Ovary (tissue), 9 donors: ENCODE data around the gene TMEM269. TPM values are rescaled to one million over a fixed set of nuclear protein-coding genes. Genes with fewer than 3 reads are reported as not detected.

Experiments used
- DNase-seq, 5 donors: peaks; one replicate each; pipeline ENCODE4 v3.0.0-alpha.2; 2019 to 2020
- H3K27ac ChIP-seq, 2 donors: fragments of 200-600 bp; one replicate each; pipeline versions ENCODE4 v1.5.1 to v1.8.0; 2019 to 2022
- H3K27me3 ChIP-seq: fragments of 200-600 bp; one replicate; pipeline ENCODE4 v1.8.0; 2022
- H3K36me3 ChIP-seq: fragments of 200-600 bp; sonication (generic); one replicate; pipeline ENCODE4 v1.5.1; 2019
- H3K4me1 ChIP-seq: one replicate; pipeline ENCODE4 v1.8.1; 2013; ENCODE audit warnings: mild to moderate bottlenecking, moderate library complexity; ENCODE audit not compliant: insufficient read depth
- H3K4me3 ChIP-seq: fragments of 200-600 bp; sonication (generic); one replicate; pipeline ENCODE4 v1.5.1; 2017
- H3K9me3 ChIP-seq, 2 donors: fragments of 200-600 bp in 1 of 2; sonication (generic) in 1 of 2; one replicate each; pipeline versions ENCODE4 v1.5.1 to v1.8.1; 2013 to 2019; ENCODE audit warnings: mild to moderate bottlenecking in 1 of 2, moderate library complexity in 1 of 2
- EP300 ChIP-seq: sonication (generic); formaldehyde crosslinking; IDR thresholded peaks from one replicate; pipeline ENCODE4 v1.6.1; 2017; ENCODE audit warnings: antibody characterized with exemption
- POLR2A ChIP-seq: fragments of 450-650 bp; IDR thresholded peaks from one replicate; pipeline ENCODE4 v1.6.1; 2017; ENCODE audit warnings: antibody characterized with exemption, mild to moderate bottlenecking, moderate library complexity
- WGBS, 3 donors: extraction: QIAGEN DNeasy Blood & Tissue Kit in 1 of 3; methylation state at CpG; one replicate each; pipeline versions ENCODE4 v1.1.5 to v1.1.7; 2013 to 2017; 5-methylcytosine and 5-hydroxymethylcytosine counted together
- intact Hi-C, 4 donors: fragments of 100-400 bp; cut with DNase I; formaldehyde crosslinking; loops; one replicate each; pipeline versions ENCODE4 v1.11.0 to v1.15.1; 2022 to 2023
- polyA plus RNA-seq, 2 donors: library from polyadenylated mRNA; stranded (reverse); fragments of 200-250 nt in 1 of 2; fragments of 350-450 nt in 1 of 2; fragmentation: Illumina TruSeq in 1 of 2; extraction: RNeasy Lipid Tissue Mini Kit (QIAGEN cat#74804) in 1 of 2; gene quantifications; one replicate each; pipeline ENCODE4 v1.2.3, GENCODE V29; 2013 to 2014
- total RNA-seq, 7 donors: library from RNA; depleted of rRNA in 2 of 7; stranded (reverse); fragments of >200 nt in 2 of 7; fragmentation: NEBNext Ultra II Directional in 3 of 7; extraction: Animal tissue kit (Norgen Biotek cat#: 25700) in 3 of 7; gene quantifications; one replicate each; pipeline versions ENCODE4 v1.1.0 to v1.2.4, GENCODE V29; 2016 to 2023
- TF ChIP-seq, protein P1 (sequence below), 3 donors: fragments of 450-650 bp in 2 of 3; fragments of 200-600 bp in 1 of 3; IDR thresholded peaks; one replicate each; pipeline versions ENCODE4 v1.5.1 to v1.8.0; 2016 to 2022; ENCODE audit warnings: antibody characterized with exemption in 3 of 3, mild to moderate bottlenecking in 1 of 3
- donor health status: DM: no; HTN: no; CAD: no; lungs with moderate emphysema.
- donor health status: DM: no; HTN: no; CAD: no.
- donor health status: Bipolar disorder and iron deficiency.
- donor health status: DM: yes; HTN: yes; CAD: no.
- donor health status: DM: no; HTN: no; CAD: no.
- donor health status: DM: yes; HTN: yes; CAD: no.

The TMEM269 gene
- total and polyA plus RNA-seq, 9 donors: 0.07 to 0.62 (median 0.31) TPM; not detected in 3

DNA sequence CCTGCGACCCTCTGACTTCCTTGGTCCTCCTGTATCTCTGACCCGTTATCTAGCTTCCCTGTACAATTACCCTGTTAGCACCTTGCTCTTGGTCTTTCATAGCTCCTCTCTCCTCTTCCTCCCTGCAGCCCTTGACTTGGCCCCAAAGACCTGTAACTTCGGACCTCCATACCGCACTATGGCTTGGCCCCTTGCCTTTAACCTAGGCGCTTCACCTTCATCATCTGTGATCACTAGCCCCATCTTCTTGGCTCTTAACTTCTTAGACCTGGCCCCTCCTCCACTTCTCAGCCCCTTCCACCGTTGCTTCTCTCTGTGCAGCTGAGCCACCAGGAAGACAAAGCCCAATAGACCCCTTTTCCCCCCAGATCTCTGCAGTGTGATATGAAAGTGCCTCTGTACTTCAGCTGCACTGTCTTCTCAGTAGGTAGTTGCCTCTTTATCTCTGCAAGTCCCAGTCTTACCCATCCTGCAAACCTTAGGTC lies 62.4 kb downstream of the TMEM269 start:
- Histone ChIP-seq H3K27ac (no peak overlapping the region), H3K27me3 (no peaks in the 10 kb centered on the region), H3K9me3 (peaks cover 0 to 3% of the 10 kb centered on the region in 2 donors), H3K4me3 (peak overlapping the region; percentile 93), H3K4me1 (peaks cover 8% of the 10 kb centered on the region), H3K36me3 (no peaks in the 10 kb centered on the region)
- TF ChIP-seq, protein P1, sequence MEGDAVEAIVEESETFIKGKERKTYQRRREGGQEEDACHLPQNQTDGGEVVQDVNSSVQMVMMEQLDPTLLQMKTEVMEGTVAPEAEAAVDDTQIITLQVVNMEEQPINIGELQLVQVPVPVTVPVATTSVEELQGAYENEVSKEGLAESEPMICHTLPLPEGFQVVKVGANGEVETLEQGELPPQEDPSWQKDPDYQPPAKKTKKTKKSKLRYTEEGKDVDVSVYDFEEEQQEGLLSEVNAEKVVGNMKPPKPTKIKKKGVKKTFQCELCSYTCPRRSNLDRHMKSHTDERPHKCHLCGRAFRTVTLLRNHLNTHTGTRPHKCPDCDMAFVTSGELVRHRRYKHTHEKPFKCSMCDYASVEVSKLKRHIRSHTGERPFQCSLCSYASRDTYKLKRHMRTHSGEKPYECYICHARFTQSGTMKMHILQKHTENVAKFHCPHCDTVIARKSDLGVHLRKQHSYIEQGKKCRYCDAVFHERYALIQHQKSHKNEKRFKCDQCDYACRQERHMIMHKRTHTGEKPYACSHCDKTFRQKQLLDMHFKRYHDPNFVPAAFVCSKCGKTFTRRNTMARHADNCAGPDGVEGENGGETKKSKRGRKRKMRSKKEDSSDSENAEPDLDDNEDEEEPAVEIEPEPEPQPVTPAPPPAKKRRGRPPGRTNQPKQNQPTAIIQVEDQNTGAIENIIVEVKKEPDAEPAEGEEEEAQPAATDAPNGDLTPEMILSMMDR (IDR thresholded peaks at IDR 0.05): no peak
- no peak for TF ChIP-seq EP300
- TF ChIP-seq POLR2A: no peak
- intact Hi-C loops: no loop called here
- WGBS, 3 donors: 3 to 11% (median 9%) methylated on average over 6 of the region's 6 CpGs
- no peak for DNase-seq

DNA sequence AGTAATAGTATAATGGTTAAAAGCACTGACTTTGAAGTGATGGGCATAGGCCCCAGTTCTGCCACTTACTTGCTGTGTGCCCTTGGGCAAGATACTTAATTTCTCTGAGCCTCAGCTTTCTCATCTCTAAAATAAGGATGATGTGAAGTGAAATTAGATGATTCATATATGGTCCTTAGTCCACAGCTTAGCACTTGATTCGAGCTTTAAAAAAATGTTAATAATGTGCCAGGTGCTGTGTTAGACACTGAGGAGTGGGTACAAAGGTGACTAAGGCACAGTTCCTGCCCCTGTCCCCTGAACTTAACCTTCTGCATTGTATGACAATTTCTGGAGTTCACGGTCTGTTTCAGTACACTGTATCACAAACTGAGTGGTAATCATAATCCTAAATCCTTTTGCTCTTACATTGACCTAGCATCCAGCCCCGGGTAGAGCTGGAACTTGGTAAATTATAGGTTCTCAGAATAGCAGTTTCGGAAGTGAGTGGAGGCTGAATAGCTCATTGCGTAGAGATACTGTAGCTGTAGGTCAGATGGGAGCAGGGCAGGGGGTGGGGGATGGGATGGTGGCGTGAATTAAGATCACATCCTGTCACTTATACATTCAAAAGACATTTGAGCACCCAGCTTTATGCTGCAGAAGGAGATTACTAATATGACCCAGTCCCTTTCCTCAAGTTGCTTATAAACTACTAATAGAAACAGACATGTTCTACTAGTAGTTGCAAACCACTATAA lies 63.1 kb downstream of the TMEM269 start:
- Histone ChIP-seq H3K27ac (no peak overlapping the region), H3K9me3 (peaks cover 0 to 3% of the 10 kb centered on the region in 2 donors), H3K4me1 (peaks cover 8% of the 10 kb centered on the region), H3K27me3 (no peaks in the 10 kb centered on the region), H3K36me3 (no peaks in the 10 kb centered on the region), H3K4me3 (no peak overlapping the region)
- intact Hi-C loops: no loop called here
- no peak for DNase-seq
- no peak for TF ChIP-seq POLR2A
- TF ChIP-seq, protein P1 (IDR thresholded peaks at IDR 0.05): no peak
- no peak for TF ChIP-seq EP300
- WGBS, 3 donors: 75 to 83% (median 76%) methylated on average over 6 of the region's 6 CpGs

DNA sequence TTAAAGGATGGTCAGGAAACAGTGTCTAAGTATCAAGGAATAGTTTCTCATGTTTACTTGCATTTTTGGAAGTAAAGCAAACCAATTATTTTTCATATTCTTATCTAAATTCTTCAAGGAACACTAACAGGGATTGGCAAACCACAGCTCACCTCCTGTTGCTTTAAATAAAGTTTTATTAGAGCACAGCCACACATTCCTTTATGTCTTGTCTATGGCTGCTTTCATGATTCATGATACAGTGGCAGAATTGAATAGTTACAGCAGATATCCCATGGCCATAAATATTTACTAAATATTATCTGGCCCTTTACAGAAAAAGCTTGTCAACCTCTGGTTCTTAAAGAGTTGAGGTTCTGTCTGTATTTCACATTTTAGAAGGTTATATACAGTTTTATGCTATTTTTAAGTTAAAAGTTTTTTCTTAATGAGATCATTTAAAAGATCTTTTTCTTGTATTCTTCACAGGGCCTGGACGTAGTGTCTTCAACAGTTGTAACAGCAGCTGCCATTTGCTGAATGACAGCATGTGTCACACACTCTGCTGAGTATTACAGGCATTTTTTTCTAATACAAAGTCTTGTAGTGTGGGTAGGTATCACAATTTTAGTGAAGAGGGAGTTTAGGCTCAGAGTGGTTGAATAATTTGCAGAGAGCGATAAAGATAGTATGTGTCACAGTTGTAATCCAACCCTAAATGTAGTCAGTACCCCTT lies 64.2 kb downstream of the TMEM269 start:
- Histone ChIP-seq H3K9me3 (peaks cover 0 to 3% of the 10 kb centered on the region in 2 donors), H3K27me3 (no peaks in the 10 kb centered on the region), H3K27ac (no peak overlapping the region), H3K4me3 (no peak overlapping the region), H3K4me1 (peaks cover 8% of the 10 kb centered on the region), H3K36me3 (no peaks in the 10 kb centered on the region)
- DNase-seq: no peak
- WGBS, 3 donors: 95 to 97% (median 96%) methylated on average over 2 of the region's 2 CpGs
- intact Hi-C loops: no loop called here
- TF ChIP-seq EP300: no peak
- TF ChIP-seq POLR2A: no peak
- TF ChIP-seq, protein P1 (IDR thresholded peaks at IDR 0.05): no peak

DNA sequence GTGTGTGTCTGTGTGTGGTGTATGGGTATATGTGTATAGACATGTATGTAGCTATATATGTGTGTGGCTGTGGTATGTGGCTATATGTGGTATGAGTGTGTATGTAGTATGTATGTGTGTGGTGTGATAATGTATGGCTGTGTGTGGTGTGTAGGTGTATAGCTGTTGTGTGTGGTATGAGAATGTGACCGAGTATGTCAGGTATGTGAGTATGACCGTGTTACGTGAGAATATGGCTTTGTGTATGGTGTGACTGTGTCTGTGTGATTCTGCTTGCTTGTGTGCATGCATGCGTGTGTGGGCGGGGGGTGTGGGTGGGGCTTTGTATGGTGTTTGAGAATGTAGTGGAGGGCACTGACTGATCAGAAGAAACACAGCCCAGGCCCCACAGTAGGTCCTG lies 65.2 kb downstream of the TMEM269 start:
- intact Hi-C loops: no loop called here
- Histone ChIP-seq H3K27ac (no peak overlapping the region), H3K36me3 (no peaks in the 10 kb centered on the region), H3K4me3 (no peak overlapping the region), H3K4me1 (peaks cover 8% of the 10 kb centered on the region), H3K9me3 (peaks cover 0 to 3% of the 10 kb centered on the region in 2 donors), H3K27me3 (no peaks in the 10 kb centered on the region)
- TF ChIP-seq, protein P1 (IDR thresholded peaks at IDR 0.05): no peak
- TF ChIP-seq EP300: no peak
- TF ChIP-seq POLR2A: no peak
- DNase-seq: no peak
- WGBS, 3 donors: 94 to 97% (median 96%) methylated on average over 5 of the region's 5 CpGs

Other genes with a start within 250 kb of the TMEM269 start
- gene PPIH, start 126.6 kb upstream of the TMEM269 start, total RNA-seq: 10 to 100 TPM; 23.1 to 32.8 (median 26.4) TPM
- 10 to 100 TPM; 32.1 to 49.1 TPM for gene PPIH, start 126.6 kb upstream of the TMEM269 start, polyA plus RNA-seq
- gene YBX1, start 102.6 kb upstream of the TMEM269 start, total RNA-seq: 100 to 1,000 TPM; 196 to 482 (median 373) TPM
- gene YBX1, start 102.6 kb upstream of the TMEM269 start, polyA plus RNA-seq: 100 to 1,000 TPM; 419 to 909 TPM
- gene CLDN19, start 44.8 kb upstream of the TMEM269 start, total RNA-seq: under 1 TPM in 2 of 7 donors, not detected in 5; 0.24 to 0.52 TPM
- gene CLDN19, start 44.8 kb upstream of the TMEM269 start, polyA plus RNA-seq: under 1 TPM in 1 of 2 donors, not detected in 1; 0.07 TPM
- gene P3H1, start 18.0 kb upstream of the TMEM269 start, total RNA-seq: 10 to 100 TPM; 22.5 to 47.0 (median 39.4) TPM
- 10 to 100 TPM; 33.2 to 40.7 TPM for gene P3H1, start 18.0 kb upstream of the TMEM269 start, polyA plus RNA-seq
- gene C1orf50, start 17.7 kb upstream of the TMEM269 start, total RNA-seq: 10 to 100 TPM in 1 of 7 donors, 1 to 10 TPM in 6; 1.3 to 10.1 (median 5.8) TPM
- 10 to 100 TPM in 1 of 2 donors, 1 to 10 TPM in 1; 3.7 to 13.6 TPM for gene C1orf50, start 17.7 kb upstream of the TMEM269 start, polyA plus RNA-seq
- 10 to 100 TPM in 1 of 7 donors, 1 to 10 TPM in 6; 3.2 to 10.6 (median 7.7) TPM for gene ERMAP, start 32.1 kb downstream of the TMEM269 start, total RNA-seq
- 10 to 100 TPM in 1 of 2 donors, 1 to 10 TPM in 1; 5.0 to 12.8 TPM for gene ERMAP, start 32.1 kb downstream of the TMEM269 start, polyA plus RNA-seq
- gene SVBP, start 32.4 kb downstream of the TMEM269 start, total RNA-seq: 10 to 100 TPM; 20.8 to 56.6 (median 30.3) TPM
- gene SVBP, start 32.4 kb downstream of the TMEM269 start, polyA plus RNA-seq: 10 to 100 TPM; 39.6 to 45.6 TPM
- gene ZNF691, start 61.6 kb downstream of the TMEM269 start, total RNA-seq: 10 to 100 TPM in 6 of 7 donors, 1 to 10 TPM in 1; 7.9 to 13.4 (median 12.1) TPM
- 10 to 100 TPM; 12.7 to 14.1 TPM for gene ZNF691, start 61.6 kb downstream of the TMEM269 start, polyA plus RNA-seq
- gene SLC2A1, start 173.9 kb downstream of the TMEM269 start, total RNA-seq: 10 to 100 TPM; 10.3 to 65.4 (median 26.0) TPM
- 10 to 100 TPM; 11.4 to 11.7 TPM for gene SLC2A1, start 173.9 kb downstream of the TMEM269 start, polyA plus RNA-seq